Endothelial cell of umbilical vein (primary cell): ENCODE measurements around the gene SUGCT. TPM values are rescaled to one million over a fixed set of nuclear protein-coding genes. Genes with fewer than 3 reads are reported as not detected.

Experiments
- BruUV-seq: library from RNA; stranded (reverse); fragments of 400-500 nt; replicated peaks from 2 replicates; lab custom pipeline; 2021; lab: Mats Ljungman, UMichigan
- CTCF ChIA-PET: fragments of 300-600, 350-600 bp; sonication (Branson Sonifier 250); formaldehyde crosslinking; loops from one replicate; lab custom pipeline; 2021; ENCODE audit warnings: antibody characterized with exemption, inconsistent platforms; lab: Charles Lee
- POLR2A ChIA-PET: fragments of 300-600, 350-600 bp; sonication (Branson Sonifier 250); formaldehyde crosslinking; loops from one replicate; lab custom pipeline; 2021; ENCODE audit warnings: antibody characterized with exemption, inconsistent platforms; lab: Charles Lee
- DNase-seq: peaks from one replicate; pipeline ENCODE4 v3.0.0-alpha.2; 2011; ENCODE audit warnings: low read depth, low spot score
- FAIRE-seq: peaks from 2 replicates; lab custom pipeline; 2011; peaks lifted over from hg19 to GRCh38; lab: Jason Lieb, UNC
- H2AFZ ChIP-seq: 2 replicates; pipeline ENCODE4 v1.6.0; 2012; ENCODE audit warnings: low read depth, low read length, control low read depth, inconsistent platforms
- H3K27ac ChIP-seq: 2 replicates; pipeline ENCODE4 v1.5.1; 2011; ENCODE audit warnings: low read depth, mild to moderate bottlenecking, control low read depth, low read length, moderate library complexity; ENCODE audit not compliant: insufficient read depth
- H3K27me3 ChIP-seq, 2 experiments: 2 replicates each; pipeline versions ENCODE4 v1.6.0 to v1.6.1; 2011; ENCODE audit warnings: low read length in 2 of 2, mixed read lengths in 1 of 2; ENCODE audit not compliant: control insufficient read depth in 2 of 2, insufficient read depth in 2 of 2
- H3K36me3 ChIP-seq, 2 experiments: 2 replicates in 1 of 2; 3 replicates in 1 of 2; pipeline ENCODE4 v1.5.1; 2011; ENCODE audit warnings: low read length in 2 of 2, mild to moderate bottlenecking in 1 of 2, moderate library complexity in 1 of 2; ENCODE audit not compliant: control insufficient read depth in 2 of 2, insufficient read depth in 2 of 2; ENCODE audit errors: extremely low read depth in 1 of 2
- H3K4me1 ChIP-seq: 3 replicates; pipeline ENCODE4 v1.5.1; 2011; ENCODE audit warnings: mild to moderate bottlenecking, low read length; ENCODE audit not compliant: control insufficient read depth, insufficient read depth; ENCODE audit errors: extremely low read depth
- H3K4me2 ChIP-seq: 2 replicates; pipeline ENCODE4 v1.6.1; 2011; ENCODE audit warnings: low read length, control low read depth, mixed read lengths; ENCODE audit not compliant: insufficient read depth
- H3K4me3 ChIP-seq, 3 experiments: fragments of 200-600 bp in 1 of 3; sonication (generic), shearing (Covaris generic) in 1 of 3; replicated peaks in 1 of 3; 2 replicates each; pipeline ENCODE4 v1.5.1; 2011 to 2016; ENCODE audit warnings: control low read depth in 3 of 3, low read length in 3 of 3, mild to moderate bottlenecking in 2 of 3, inconsistent platforms in 1 of 3, low read depth in 1 of 3, moderate library complexity in 1 of 3; ENCODE audit not compliant: insufficient read depth in 1 of 3
- H3K79me2 ChIP-seq: 2 replicates; pipeline ENCODE4 v1.6.0; 2012; ENCODE audit warnings: low read length, inconsistent platforms; ENCODE audit not compliant: control insufficient read depth, insufficient read depth
- H3K9ac ChIP-seq: replicated peaks from 2 replicates; pipeline ENCODE3; 2011; ENCODE audit warnings: low read length, control low read depth; ENCODE audit not compliant: insufficient read depth; ENCODE audit errors: extremely low read depth
- H3K9me1 ChIP-seq: replicated peaks from 3 replicates; pipeline ENCODE4 v1.6.0; 2011; ENCODE audit warnings: mild to moderate bottlenecking, low read length; ENCODE audit not compliant: control insufficient read depth, insufficient read depth; ENCODE audit errors: extremely low read depth
- H3K9me3 ChIP-seq: replicated peaks from 2 replicates; pipeline ENCODE4 v1.5.1; 2012; ENCODE audit warnings: low read length, inconsistent platforms; ENCODE audit not compliant: control insufficient read depth, insufficient read depth
- H4K20me1 ChIP-seq: replicated peaks from 2 replicates; pipeline ENCODE3; 2011; ENCODE audit warnings: mild to moderate bottlenecking, low read length; ENCODE audit not compliant: control insufficient read depth, insufficient read depth; ENCODE audit errors: extremely low read depth
- CTCF ChIP-seq, 2 donors: IDR thresholded peaks; 1 replicate in 1 of 2; 2 replicates in 1 of 2; pipeline ENCODE4 v1.5.1; 2011; ENCODE audit warnings: low read length in 2 of 2, mild to moderate bottlenecking in 2 of 2, moderate library complexity in 2 of 2, control low read depth in 1 of 2, inconsistent platforms in 1 of 2, low read depth in 1 of 2; ENCODE audit not compliant: insufficient read depth in 1 of 2; ENCODE audit errors: extremely low read depth in 1 of 2
- EZH2 ChIP-seq: IDR thresholded peaks from 2 replicates; pipeline ENCODE4 v1.6.1; 2012; ENCODE audit warnings: borderline replicate concordance, low read depth, mild to moderate bottlenecking, moderate library complexity, low read length, inconsistent platforms; ENCODE audit not compliant: severe bottlenecking
- FOS ChIP-seq: IDR thresholded peaks from 2 replicates; pipeline ENCODE4 v1.6.1; 2011; ENCODE audit warnings: mild to moderate bottlenecking, low read length, moderate library complexity, borderline replicate concordance; ENCODE audit not compliant: insufficient read depth
- GATA2 ChIP-seq: IDR thresholded peaks from 2 replicates; pipeline ENCODE4 v1.7.0; 2011; ENCODE audit warnings: low read depth, mild to moderate bottlenecking, moderate library complexity, mixed read lengths, low read length; ENCODE audit not compliant: insufficient read length, insufficient read depth
- MAX ChIP-seq: IDR thresholded peaks from 2 replicates; pipeline ENCODE4 v1.6.1; 2011; ENCODE audit not compliant: insufficient read depth, insufficient read length
- MYC ChIP-seq: IDR thresholded peaks from one replicate; pipeline ENCODE4 v1.6.1; 2011; ENCODE audit warnings: mild to moderate bottlenecking, low read depth, low read length
- POLR2A ChIP-seq: IDR thresholded peaks from 2 replicates; pipeline ENCODE4 v1.6.1; 2012; ENCODE audit warnings: low read depth, mild to moderate bottlenecking, control low read depth, low read length
- POLR2AphosphoS5 ChIP-seq: IDR thresholded peaks from 2 replicates; pipeline ENCODE4 v1.6.1; 2012; ENCODE audit warnings: low read depth, mild to moderate bottlenecking, control low read depth, low read length, moderate library complexity; ENCODE audit not compliant: insufficient read depth
- dilution Hi-C: fragments of 300-500 bp; cut with MboI; formaldehyde crosslinking; loops from one replicate; pipeline ENCODE4 v1.15.0; 2019; ENCODE audit warnings: low sequenced_read_pairs; ENCODE audit not compliant: extremely low pct_ligation_motif_present
- intact Hi-C: fragments of 100-400 bp; cut with micrococcal nuclease; formaldehyde crosslinking; loops from one replicate; pipeline ENCODE4 v1.10.0; 2022
- polyA plus RNA-seq, 4 experiments: library from polyadenylated mRNA; depleted of rRNA in 3 of 4; stranded (reverse) in 3 of 4; unstranded in 1 of 4; fragments of >200 nt; gene quantifications; 2 replicates each; pipeline versions ENCODE4 v1.2.1 to v1.2.3, GENCODE V29; 2011 to 2012; ENCODE audit warnings: missing spikeins in 1 of 4
- total RNA-seq: library from RNA; stranded (reverse); gene quantifications from 2 replicates; pipeline ENCODE4 v1.2.3, GENCODE V29; 2021

SUGCT gene
- total and polyA plus RNA-seq, 2 donors (not counting 3 experiments of a cell fraction or from before 2014, with no cell fraction given) = 1.2 to 1.4 TPM

GRCh38 chr7:40354711-40355110, 219.9 kb downstream of the SUGCT start:
- FAIRE-seq (no peak), DNase-seq (no peak)
- intact Hi-C loops = no loop called here
- H3K9ac ChIP-seq = no peak overlapping the region
- no peaks in the 10 kb centered on the region for H3K36me3 ChIP-seq
- H2AFZ ChIP-seq = no peak overlapping the region
- H4K20me1 ChIP-seq = no peaks in the 10 kb centered on the region
- H3K4me2 ChIP-seq = no peak overlapping the region
- no peaks in the 10 kb centered on the region for H3K79me2 ChIP-seq
- CTCF ChIA-PET = no interaction called here
- no peaks in the 10 kb centered on the region for H3K9me3 ChIP-seq
- no peak overlapping the region for H3K27ac ChIP-seq
- dilution Hi-C loops = no loop called here
- TF ChIP-seq MYC (no peak), POLR2AphosphoS5 (no peak), POLR2A (no peak), MAX (no peak), CTCF (IDR thresholded peaks at IDR 0.05; ENCODE audit: extremely low read depth in 1 of 2, insufficient read depth in 1 of 2, low read depth in 1 of 2, low read length in 2 of 2) (no peak), EZH2 (no peak), GATA2 (no peak), FOS (no peak)
- H3K9me1 ChIP-seq = no peaks in the 10 kb centered on the region
- no peak overlapping the region for H3K4me3 ChIP-seq
- H3K27me3 ChIP-seq = no peaks in the 10 kb centered on the region
- no TSS peak for BruUV-seq
- no peaks in the 10 kb centered on the region for H3K4me1 ChIP-seq
- POLR2A ChIA-PET = no interaction called here
